ENCODE data around the gene PCDHGC5.

The PCDHGC5 gene

DNA sequence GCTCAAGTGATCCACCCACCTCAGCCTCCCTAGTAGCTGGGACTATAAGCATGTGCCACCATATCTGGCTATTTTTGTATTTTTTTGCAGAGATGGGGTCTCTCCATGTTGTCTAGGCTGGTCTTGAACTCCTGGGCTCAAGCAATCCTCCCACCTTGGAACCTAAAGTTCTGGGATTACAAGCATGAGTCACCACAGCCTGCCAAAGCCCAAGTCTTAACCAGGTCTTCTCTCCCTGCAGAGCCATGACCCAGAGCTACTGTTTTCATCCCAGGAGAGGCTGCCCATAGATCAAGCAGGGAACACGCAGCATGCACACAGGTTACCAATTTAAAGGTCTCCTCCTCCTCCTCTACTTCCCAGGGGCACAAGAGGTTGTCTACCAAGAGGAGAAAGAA lies 29.7 kb downstream of the PCDHGC5 start:
- Histone ChIP-seq H3K27me3 (ENCODE audit: insufficient read depth, insufficient read length) (no peaks in the 10 kb centered on the region), H3K4me3 (ENCODE audit: insufficient read length, low read depth) (no peak overlapping the region), H3K36me3 (ENCODE audit: insufficient read depth, insufficient read length, low read length) (peaks cover 74% of the 10 kb centered on the region), H3K4me1 (ENCODE audit: insufficient read depth, insufficient read length) (peaks cover 9% of the 10 kb centered on the region), H3K9ac (ENCODE audit: insufficient read length, low read depth) (no peak overlapping the region), H3K9me3 (ENCODE audit: insufficient read depth, low read length) (no peaks in the 10 kb centered on the region)
- TF ChIP-seq ZNF274 (IDR thresholded peaks at IDR 0.05; ENCODE audit: low read depth, low read length) (no peak), YY1 (IDR thresholded peaks at IDR 0.05; ENCODE audit: insufficient read depth, insufficient read length) (no peak), SUZ12 (IDR thresholded peaks at IDR 0.05; ENCODE audit: extremely low read depth, insufficient read depth, insufficient read length) (no peak)
- DNase-seq (ENCODE audit: low read depth, low spot score): no peak

- no peak overlapping the region for H3K4me3 ChIP-seq (ENCODE audit: insufficient read length, low read depth)
- no peak for DNase-seq (ENCODE audit: low read depth, low spot score)
- peaks cover 85% of the 10 kb centered on the region for H3K36me3 ChIP-seq (ENCODE audit: insufficient read depth, insufficient read length, low read length)
- peaks cover 3% of the 10 kb centered on the region for H3K4me1 ChIP-seq (ENCODE audit: insufficient read depth, insufficient read length)
- no peaks in the 10 kb centered on the region for H3K27me3 ChIP-seq (ENCODE audit: insufficient read depth, insufficient read length)
- no peak overlapping the region for H3K9ac ChIP-seq (ENCODE audit: insufficient read length, low read depth)
- H3K9me3 ChIP-seq (ENCODE audit: insufficient read depth, low read length): no peaks in the 10 kb centered on the region
- TF ChIP-seq SUZ12 (IDR thresholded peaks at IDR 0.05; ENCODE audit: extremely low read depth, insufficient read depth, insufficient read length) (no peak), YY1 (IDR thresholded peaks at IDR 0.05; ENCODE audit: insufficient read depth, insufficient read length) (no peak), ZNF274 (IDR thresholded peaks at IDR 0.05; ENCODE audit: low read depth, low read length) (no peak)
Measured at GRCh38 chr5:141519605-141520565, 31.0 kb downstream of the PCDHGC5 start.

DNA sequence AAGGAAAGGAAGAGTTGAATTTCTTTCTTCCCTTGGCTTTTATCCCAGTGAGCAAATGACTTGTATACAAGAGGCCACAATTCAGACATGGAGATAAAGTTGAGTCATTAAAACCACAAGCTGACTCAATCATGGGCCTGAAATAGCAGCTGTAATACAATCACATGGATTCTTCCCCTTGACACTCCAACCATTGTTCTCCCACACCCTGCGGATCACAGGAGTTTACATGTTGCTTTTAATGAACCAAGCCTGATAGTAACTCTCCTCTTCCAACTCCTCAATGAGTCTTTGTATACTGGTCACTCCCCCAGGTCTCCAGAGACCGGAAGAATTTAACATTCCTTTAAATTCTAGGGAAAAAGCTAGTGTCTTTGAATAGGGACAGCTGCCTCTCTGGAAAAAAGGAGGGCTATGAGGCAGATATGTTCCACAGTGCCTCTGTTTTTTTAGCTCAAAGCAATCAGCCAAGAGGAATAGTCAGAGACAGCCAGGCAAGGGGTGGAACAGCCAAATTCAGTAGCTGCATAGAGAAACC lies 32.4 kb downstream of the PCDHGC5 start:
- H3K36me3 ChIP-seq (ENCODE audit: insufficient read depth, insufficient read length, low read length): peaks cover 88% of the 10 kb centered on the region
- H3K9ac ChIP-seq (ENCODE audit: insufficient read length, low read depth): no peak overlapping the region
- no peak overlapping the region for H3K4me3 ChIP-seq (ENCODE audit: insufficient read length, low read depth)
- DNase-seq (ENCODE audit: low read depth, low spot score): no peak
- H3K27me3 ChIP-seq (ENCODE audit: insufficient read depth, insufficient read length): no peaks in the 10 kb centered on the region
- peaks cover 3% of the 10 kb centered on the region for H3K4me1 ChIP-seq (ENCODE audit: insufficient read depth, insufficient read length)
- no peak for TF ChIP-seq YY1 (IDR thresholded peaks at IDR 0.05; ENCODE audit: insufficient read depth, insufficient read length)
- TF ChIP-seq SUZ12 (IDR thresholded peaks at IDR 0.05; ENCODE audit: extremely low read depth, insufficient read depth, insufficient read length): no peak
- TF ChIP-seq ZNF274 (IDR thresholded peaks at IDR 0.05; ENCODE audit: low read depth, low read length): no peak
- H3K9me3 ChIP-seq (ENCODE audit: insufficient read depth, low read length): no peaks in the 10 kb centered on the region

DNA sequence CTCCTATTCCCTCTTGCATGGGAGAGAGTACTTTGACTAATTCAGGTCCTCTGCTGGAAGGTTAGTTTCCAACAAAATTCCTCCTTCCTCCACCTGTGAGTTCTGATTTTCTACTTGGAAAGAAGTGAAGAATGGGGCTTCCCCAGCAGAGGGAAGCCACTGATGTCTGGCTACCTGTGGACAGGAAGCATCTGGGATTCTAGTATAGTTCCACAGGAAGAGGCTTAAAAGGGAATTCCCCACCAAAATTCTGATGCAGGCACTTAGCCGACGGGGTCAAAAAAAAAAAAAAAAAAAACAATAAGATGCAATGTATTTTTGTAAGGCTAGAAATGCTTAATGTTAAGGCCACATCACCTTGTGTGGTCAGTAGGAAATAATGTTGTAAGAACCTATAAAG lies 33.4 kb downstream of the PCDHGC5 start:
- Histone ChIP-seq H3K36me3 (ENCODE audit: insufficient read depth, insufficient read length, low read length) (peaks cover 84% of the 10 kb centered on the region), H3K9ac (ENCODE audit: insufficient read length, low read depth) (no peak overlapping the region), H3K27me3 (ENCODE audit: insufficient read depth, insufficient read length) (no peaks in the 10 kb centered on the region), H3K9me3 (ENCODE audit: insufficient read depth, low read length) (no peaks in the 10 kb centered on the region), H3K4me1 (ENCODE audit: insufficient read depth, insufficient read length) (peaks cover 3% of the 10 kb centered on the region), H3K4me3 (ENCODE audit: insufficient read length, low read depth) (no peak overlapping the region)
- TF ChIP-seq ZNF274 (IDR thresholded peaks at IDR 0.05; ENCODE audit: low read depth, low read length): no peak
- no peak for TF ChIP-seq YY1 (IDR thresholded peaks at IDR 0.05; ENCODE audit: insufficient read depth, insufficient read length)
- TF ChIP-seq SUZ12 (IDR thresholded peaks at IDR 0.05; ENCODE audit: extremely low read depth, insufficient read depth, insufficient read length): no peak
- DNase-seq (ENCODE audit: low read depth, low spot score): no peak

DNA sequence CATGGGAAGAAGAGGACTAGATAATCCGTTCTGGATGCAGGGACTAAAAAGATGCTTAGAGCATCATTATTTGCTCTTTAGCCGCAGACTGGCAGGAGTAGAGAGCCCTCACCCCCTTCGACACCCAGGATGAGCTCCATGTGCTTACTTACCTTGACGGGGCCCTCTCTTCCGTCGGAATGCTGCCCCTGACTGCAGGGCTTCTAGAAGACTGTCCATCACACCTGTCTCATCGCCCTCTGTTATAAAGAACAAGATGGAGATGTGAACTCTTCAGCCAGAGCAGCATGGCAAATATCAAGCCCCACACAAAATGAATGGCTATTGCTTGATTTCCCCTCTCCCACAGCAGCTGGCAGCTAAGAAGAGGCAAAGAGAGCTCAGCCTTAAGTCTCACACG lies 35.1 kb downstream of the PCDHGC5 start:
- Histone ChIP-seq H3K9ac (ENCODE audit: insufficient read length, low read depth) (no peak overlapping the region), H3K36me3 (ENCODE audit: insufficient read depth, insufficient read length, low read length) (peaks cover 83% of the 10 kb centered on the region), H3K4me3 (ENCODE audit: insufficient read length, low read depth) (no peak overlapping the region), H3K9me3 (ENCODE audit: insufficient read depth, low read length) (no peaks in the 10 kb centered on the region), H3K4me1 (ENCODE audit: insufficient read depth, insufficient read length) (peaks cover 3% of the 10 kb centered on the region), H3K27me3 (ENCODE audit: insufficient read depth, insufficient read length) (no peaks in the 10 kb centered on the region)
- no peak for TF ChIP-seq YY1 (IDR thresholded peaks at IDR 0.05; ENCODE audit: insufficient read depth, insufficient read length)
- no peak for DNase-seq (ENCODE audit: low read depth, low spot score)

GRCh38 chr5:141524604-141525597 lies 36.0 kb downstream of the PCDHGC5 start:
- Histone ChIP-seq H3K9me3 (ENCODE audit: insufficient read depth, low read length) (no peaks in the 10 kb centered on the region), H3K9ac (ENCODE audit: insufficient read length, low read depth) (no peak overlapping the region), H3K27me3 (ENCODE audit: insufficient read depth, insufficient read length) (no peaks in the 10 kb centered on the region), H3K36me3 (ENCODE audit: insufficient read depth, insufficient read length, low read length) (peaks cover 82% of the 10 kb centered on the region), H3K4me3 (ENCODE audit: insufficient read length, low read depth) (no peak overlapping the region), H3K4me1 (ENCODE audit: insufficient read depth, insufficient read length) (peaks cover 3% of the 10 kb centered on the region)
- peak; percentile 93 for DNase-seq (ENCODE audit: low read depth, low spot score)
- TF ChIP-seq ZNF274 (IDR thresholded peaks at IDR 0.05; ENCODE audit: low read depth, low read length): no peak
- TF ChIP-seq SUZ12 (IDR thresholded peaks at IDR 0.05; ENCODE audit: extremely low read depth, insufficient read depth, insufficient read length): no peak
- no peak for TF ChIP-seq YY1 (IDR thresholded peaks at IDR 0.05; ENCODE audit: insufficient read depth, insufficient read length)

Data from NT2/D1 (cell line).